Hematopoietic multipotent progenitor cell (in vitro differentiated cells): ENCODE measurements around the gene P3H2. TPM values are rescaled to one million over a fixed set of nuclear protein-coding genes. Genes with fewer than 3 reads are reported as not detected.

Experiments
- DNase-seq, 3 donors: peaks; one replicate each; pipeline ENCODE4 v3.0.0-alpha.2; 2011 to 2015; ENCODE audit warnings: low read depth in 2 of 3, low spot score in 2 of 3
- small RNA-seq: library from RNA; depleted of rRNA; stranded (forward); fragments of <200 nt; gene quantifications from one replicate; pipeline ENCODE3, GENCODE V24; 2012
- total RNA-seq: library from RNA; depleted of rRNA; stranded (reverse); fragments of >200 nt; gene quantifications from one replicate; pipeline ENCODE4 v1.2.3, GENCODE V29; 2012

P3H2 gene
- total RNA-seq, 1 donor: under 0.01 TPM

DNA sequence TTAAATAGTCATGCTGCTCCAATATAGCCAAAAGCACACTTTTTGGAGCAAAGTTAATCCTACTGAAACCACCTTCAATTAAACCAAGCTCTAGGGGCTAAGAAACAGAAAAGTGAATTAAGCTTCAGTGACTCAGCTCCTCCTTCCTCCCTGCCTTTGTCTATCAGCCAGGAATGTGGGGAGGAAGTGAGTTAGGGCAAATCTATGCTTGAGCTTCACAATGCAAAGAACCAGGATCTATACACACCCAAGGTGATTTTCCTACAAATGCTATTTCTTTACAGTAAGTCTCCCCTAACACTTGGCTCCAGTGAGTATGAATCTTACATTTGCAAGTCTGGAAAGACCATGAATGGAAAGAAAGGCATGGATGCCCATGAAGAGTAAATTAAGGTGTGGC is 212.1 kb downstream of the P3H2 start:
- no peak for DNase-seq

GRCh38 chr3:189907803-189908202 is 212.9 kb downstream of the P3H2 start:
- DNase-seq: no peak

Small RNA genes within 50 kb of the gene (small RNA-seq; reads per million reads assigned to genes)
- gene RNU6-1109P: not detected

Other genes starting within 250 kb of the P3H2 start
- gene CLDN1, start 201.5 kb upstream of the P3H2 start, total RNA-seq: not detected